K562 (cell line): ENCODE measurements around the gene HPCAL1. TPM values are rescaled to one million over a fixed set of nuclear protein-coding genes. Genes with fewer than 3 reads are reported as not detected.

Experiments
- ATAC-seq: fragments of 200-7000 bp; cut with Tn5 transposase; 3 replicates; pipeline ENCODE4 v1.9.1; 2020; ENCODE audit warnings: moderate library complexity
- BruUV-seq: library from RNA; stranded (reverse); fragments of 400-500 nt; replicated peaks from 2 replicates; lab custom pipeline; 2021; lab: Mats Ljungman, UMichigan
- CTCF ChIA-PET: fragments of 300-600 bp; formaldehyde crosslinking; extraction: SDS; loops from one replicate; lab custom pipeline; 2021; ENCODE audit warnings: low intra/inter-chr PET ratio; lab: Yijun Ruan, JAX
- POLR2A ChIA-PET: fragments of 300-600, 350-650 bp; sonication (Branson Sonifier 250); formaldehyde crosslinking; extraction: SDS; loops from one replicate; lab custom pipeline; 2021; ENCODE audit warnings: antibody characterized with exemption, inconsistent platforms; lab: Yijun Ruan, JAX
- DNase-seq, 4 experiments: peaks; one replicate each; pipeline versions ENCODE4 v3.0.0 to v3.0.0-alpha.2; 2011 to 2018; ENCODE audit warnings: low spot score in 3 of 4, mixed read lengths in 3 of 4; ENCODE audit errors: extremely low read depth in 1 of 4
- FAIRE-seq: peaks from 2 replicates; lab custom pipeline; 2011; peaks lifted over from hg19 to GRCh38; lab: Jason Lieb, UNC
- H2AFZ ChIP-seq: 2 replicates; pipeline ENCODE4 v1.6.0; 2011; ENCODE audit warnings: low read depth, low read length, control low read depth, inconsistent platforms
- H3K27ac ChIP-seq: fragments of 200-600 bp; 3 replicates; pipeline ENCODE4 v1.8.0; 2011; ENCODE audit warnings: low read depth, mild to moderate bottlenecking, control low read depth, inconsistent platforms, low read length, moderate library complexity, mixed read lengths; ENCODE audit errors: extremely low read depth
- H3K27me3 ChIP-seq, 2 experiments: fragments of 300-600 bp in 1 of 2; 2 replicates in 1 of 2; 3 replicates in 1 of 2; pipeline versions ENCODE4 v1.6.0 to v1.8.0; 2011; ENCODE audit warnings: inconsistent platforms in 2 of 2, low read length in 2 of 2, mild to moderate bottlenecking in 1 of 2, mixed read lengths in 1 of 2, moderate library complexity in 1 of 2; ENCODE audit not compliant: control insufficient read depth in 2 of 2, insufficient read depth in 2 of 2
- H3K36me3 ChIP-seq: fragments of 300-600 bp; 3 replicates; pipeline ENCODE4 v1.8.0; 2011; ENCODE audit warnings: mild to moderate bottlenecking, low read length, inconsistent platforms; ENCODE audit not compliant: control insufficient read depth, insufficient read depth
- H3K4me1 ChIP-seq, 2 experiments: fragments of 200-600 bp in 1 of 2; replicated peaks in 1 of 2; 2 replicates in 1 of 2; 3 replicates in 1 of 2; pipeline versions ENCODE4 v1.5.1 to v1.8.0; 2011; ENCODE audit warnings: inconsistent platforms in 2 of 2, low read length in 2 of 2, mild to moderate bottlenecking in 1 of 2, mixed read lengths in 1 of 2, moderate library complexity in 1 of 2; ENCODE audit not compliant: control insufficient read depth in 2 of 2, insufficient read depth in 2 of 2
- H3K4me2 ChIP-seq: 2 replicates; pipeline ENCODE4 v1.6.1; 2011; ENCODE audit warnings: low read length, control low read depth, inconsistent platforms, mixed read lengths; ENCODE audit not compliant: insufficient read depth
- H3K4me3 ChIP-seq: fragments of 200-600 bp; sonication (generic), shearing (Covaris generic); 2 replicates; pipeline ENCODE4 v1.5.1; 2016; ENCODE audit warnings: control low read depth, inconsistent platforms
- H3K79me2 ChIP-seq: fragments of 200-600 bp; 3 replicates; pipeline ENCODE4 v1.8.0; 2011; ENCODE audit warnings: low read length, inconsistent platforms; ENCODE audit not compliant: control insufficient read depth, insufficient read depth
- H3K9ac ChIP-seq, 2 experiments: 2 replicates each; pipeline versions ENCODE4 v1.6.0 to v1.6.1; 2011; ENCODE audit warnings: low read depth in 2 of 2, low read length in 2 of 2, control low read depth in 1 of 2, inconsistent platforms in 1 of 2, mild to moderate bottlenecking in 1 of 2, mixed read lengths in 1 of 2; ENCODE audit not compliant: insufficient read depth in 1 of 2
- H3K9me1 ChIP-seq: one replicate; pipeline ENCODE4 v1.6.0; 2011; ENCODE audit warnings: inconsistent platforms, mild to moderate bottlenecking, low read length, moderate library complexity; ENCODE audit not compliant: control insufficient read depth, insufficient read depth
- H3K9me3 ChIP-seq: replicated peaks from 2 replicates; pipeline ENCODE4 v1.5.1; 2011; ENCODE audit warnings: low read depth, low read length, inconsistent platforms; ENCODE audit not compliant: control insufficient read depth, insufficient read depth
- H4K20me1 ChIP-seq: replicated peaks from 2 replicates; pipeline ENCODE4 v1.6.1; 2011; ENCODE audit warnings: low read length, inconsistent platforms, mixed read lengths; ENCODE audit not compliant: control insufficient read depth, insufficient read depth
- ARID3A ChIP-seq: IDR thresholded peaks from 2 replicates; pipeline ENCODE4 v1.6.1; 2012; ENCODE audit warnings: low read depth, low read length, improper control_type of control experiment, borderline replicate concordance
- CXXC5 ChIP-seq: fragments of 250-450 bp; sonication (Bioruptor Pico); IDR thresholded peaks from 2 replicates; pipeline ENCODE4 v1.8.0; 2022; ENCODE audit warnings: inconsistent platforms, mild to moderate bottlenecking, moderate library complexity
- NCOA4 ChIP-seq: fragments of 450-650 bp; IDR thresholded peaks from 2 replicates; pipeline ENCODE4 v1.6.1; 2018; ENCODE audit warnings: mild to moderate bottlenecking; ENCODE audit not compliant: partially characterized antibody
- NCOR1 ChIP-seq: fragments of 450-650 bp; IDR thresholded peaks from 2 replicates; pipeline ENCODE4 v1.6.1; 2016; ENCODE audit warnings: mild to moderate bottlenecking, moderate library complexity
- PKNOX1 ChIP-seq: fragments of 450-650 bp; IDR thresholded peaks from 2 replicates; pipeline ENCODE4 v1.6.1; 2016
- YY1 ChIP-seq, 3 experiments: IDR thresholded peaks; 2 replicates each; pipeline ENCODE4 v1.6.1; 2011; ENCODE audit warnings: low read length in 2 of 3, mild to moderate bottlenecking in 2 of 3, moderate library complexity in 2 of 3, borderline replicate concordance in 1 of 3, control low read depth in 1 of 3, low read depth in 1 of 3; ENCODE audit not compliant: insufficient read depth in 3 of 3, insufficient replicate concordance in 2 of 3, control insufficient read depth in 1 of 3, insufficient read length in 1 of 3; ENCODE audit errors: extremely low read depth in 1 of 3
- ZBTB9 ChIP-seq: fragments of 450-650 bp; formaldehyde crosslinking; IDR thresholded peaks from 2 replicates; pipeline ENCODE4 v1.4.0; 2020; ENCODE audit warnings: mild to moderate bottlenecking, moderate library complexity
- ZNF146 ChIP-seq: IDR thresholded peaks from one replicate; pipeline ENCODE4 v1.6.1; 2018; ENCODE audit warnings: missing compliant biosample characterization; ENCODE audit not compliant: unreplicated experiment
- ZNF217 ChIP-seq: sonication (generic); formaldehyde crosslinking; IDR thresholded peaks from 2 replicates; pipeline ENCODE4 v1.8.0; 2022; ENCODE audit warnings: mild to moderate bottlenecking, missing genetic modification reagents
- ZNF277 ChIP-seq: fragments of 250-450 bp; sonication (Bioruptor Pico); IDR thresholded peaks from 2 replicates; pipeline ENCODE4 v1.8.0; 2022; ENCODE audit warnings: inconsistent platforms, mild to moderate bottlenecking, moderate library complexity, borderline replicate concordance
- ZNF316 ChIP-seq: fragments of 450-650 bp; IDR thresholded peaks from 2 replicates; pipeline ENCODE4 v1.6.1; 2016
- ZNF76 ChIP-seq: fragments of 250-450 bp; sonication (Bioruptor Pico); IDR thresholded peaks from 2 replicates; pipeline ENCODE4 v1.4.0; 2020; ENCODE audit warnings: mild to moderate bottlenecking, moderate library complexity, borderline replicate concordance
- ZNF780A ChIP-seq: fragments of 250-450 bp; sonication (Bioruptor Pico); IDR thresholded peaks from 2 replicates; pipeline ENCODE4 v1.5.0; 2021; ENCODE audit warnings: mild to moderate bottlenecking
- WGBS: fragments of 100-300 bp; shearing (Covaris generic); methylation state at CpG from one replicate; pipeline ENCODE4 v1.1.6; 2016; ENCODE audit warnings: low coverage, mixed read lengths; ENCODE audit not compliant: insufficient coverage; ENCODE audit errors: missing lambda C conversion rate; 5-methylcytosine and 5-hydroxymethylcytosine counted together
- in situ Hi-C: fragments of 300-500 bp; cut with MboI; formaldehyde crosslinking; loops from 4 replicates; pipeline ENCODE4 v1.15.0; 2018; ENCODE audit warnings: inconsistent platforms, mixed read lengths
- intact Hi-C: fragments of 100-400 bp; cut with micrococcal nuclease; formaldehyde crosslinking; loops from 2 replicates; pipeline ENCODE4 v1.14.2; 2022
- polyA plus RNA-seq, 8 experiments: library from polyadenylated mRNA; depleted of rRNA in 4 of 8; stranded (reverse) in 5 of 8; unstranded in 3 of 8; fragments of >200 nt; fragmentation: Nextera tagmentation in 2 of 8; fragmentation: Illumina TruSeq in 1 of 8; extraction: Ambion mirVana in 2 of 8; extraction: Trizol in 1 of 8; gene quantifications; 2 replicates each; pipeline versions ENCODE4 v1.2.1 to v1.2.3, GENCODE V29; 2011 to 2014; ENCODE audit warnings: inconsistent platforms in 1 of 8, missing spikeins in 1 of 8
- total RNA-seq, 7 experiments: library from RNA; depleted of rRNA in 6 of 7; stranded (reverse); fragments of >200 nt in 6 of 7; fragmentation: Illumina TruSeq in 2 of 7; extraction: Trizol in 2 of 7; gene quantifications; 2 replicates each; pipeline versions ENCODE4 v1.2.1 to v1.2.3, GENCODE V29; 2011 to 2021; ENCODE audit warnings: low replicate concordance in 1 of 7

Gene HPCAL1
- total and polyA plus RNA-seq, 9 of the 15 experiments (the other 6 are each of a cell fraction or from before 2014, with no cell fraction given), result 2.7 to 65.5 (median 23.9) TPM

GRCh38 chr2:10392951-10393639 lies 90.4 kb downstream of the HPCAL1 start:
- FAIRE-seq (peak; percentile 95), ATAC-seq (peak; percentile 86), DNase-seq (peak; percentile 34 to 85 (median 62))
- Histone ChIP-seq H2AFZ (no peak overlapping the region), H3K4me1 (peaks cover 25 to 33% of the 10 kb centered on the region in 2 experiments), H3K4me2 (peak overlapping the region; percentile 33), H3K27ac (peak overlapping the region; percentile 0; the same call in 1 of the 3 replicates), H3K9me3 (no peaks in the 10 kb centered on the region), H3K36me3 (peaks cover 3% of the 10 kb centered on the region; the same call in 1 of the 3 replicates), H3K79me2 (peaks cover 57% of the 10 kb centered on the region), H3K4me3 (no peak overlapping the region), H4K20me1 (peaks cover 44% of the 10 kb centered on the region), H3K9ac (peak overlapping the region in 1 of 2 experiments; percentile 70; a peak in 3 of 4 replicates), H3K9me1 (peaks cover 3% of the 10 kb centered on the region), H3K27me3 (no peaks in the 10 kb centered on the region)
- ChIA-PET CTCF (no interaction called here), POLR2A (interaction anchor here (0.6 to 2.6 kb wide), 10 partner anchors 10 to 1503 kb away, joined by 3 to 8 read pairs (median 4); partner anchors contain the start of gene ODC1)
- WGBS, result 8% methylated on average over 9 of the region's 9 CpGs
- no TSS peak for BruUV-seq
- in situ Hi-C loops (no loop called here), intact Hi-C loops (no loop called here)
- peak; percentile 40; the same call in 1 of the 2 replicates for TF ChIP-seq PKNOX1
- TF ChIP-seq NCOA4, result no peak
- TF ChIP-seq NCOR1, result peak; percentile 96
- TF ChIP-seq ZNF316, result no peak
- no peak for TF ChIP-seq ZNF780A (CRISPR knock-in tag)
- TF ChIP-seq ZNF217, result no peak
- no peak; the same call in 1 of the 2 replicates for TF ChIP-seq ZBTB9
- TF ChIP-seq ARID3A, result peak; percentile 73; the same call in 1 of the 2 replicates
- no peak for TF ChIP-seq YY1 (IDR thresholded peaks at IDR 0.05; ENCODE audit: borderline replicate concordance in 1 of 3, control insufficient read depth in 1 of 3, extremely low read depth in 1 of 3, insufficient read depth in 3 of 3, insufficient read length in 1 of 3, insufficient replicate concordance in 2 of 3, low read depth in 1 of 3, low read length in 2 of 3)
- TF ChIP-seq CXXC5, result no peak
- no peak for TF ChIP-seq ZNF277 (CRISPR knock-in tag)
- no peak for TF ChIP-seq ZNF146 (CRISPR knock-in tag)
- TF ChIP-seq ZNF76 (CRISPR knock-in tag), result no peak
